ENCODE measurements around the gene TEX261.

Gene TEX261

GRCh38 chr2:70956141-70956540, 38.5 kb downstream of the TEX261 start:
- DNase-seq, result no peak

GRCh38 chr2:70954886-70955285, 39.8 kb downstream of the TEX261 start:
- no peak for DNase-seq

- DNase-seq, result no peak
These were observed 45.6 kb downstream of the TEX261 start for GRCh38 chr2:70949086-70949485.

GRCh38 chr2:70948337-70949003, 46.2 kb downstream of the TEX261 start:
- DNase-seq, result peak; percentile 76

GRCh38 chr2:70947556-70948184, 47.0 kb downstream of the TEX261 start:
- no peak for DNase-seq

GRCh38 chr2:70946832-70947442, 47.7 kb downstream of the TEX261 start:
- peak; percentile 47 for DNase-seq

GRCh38 chr2:70944111-70944690, 50.5 kb downstream of the TEX261 start:
- no peak for DNase-seq

GRCh38 chr2:70943205-70943871, 51.3 kb downstream of the TEX261 start:
- no peak for DNase-seq

- no peak for DNase-seq
These were observed 52.1 kb downstream of the TEX261 start for GRCh38 chr2:70942396-70943204.

- DNase-seq, result no peak
These were observed 53.0 kb downstream of the TEX261 start for GRCh38 chr2:70941701-70942100.

- DNase-seq, result no peak
These were observed 53.5 kb downstream of the TEX261 start for GRCh38 chr2:70941186-70941585.

- DNase-seq, result no peak
These were observed 54.7 kb downstream of the TEX261 start for GRCh38 chr2:70939839-70940580.

GRCh38 chr2:70939001-70939838, 55.5 kb downstream of the TEX261 start:
- no peak for DNase-seq

GRCh38 chr2:70938586-70938950, 56.1 kb downstream of the TEX261 start:
- no peak for DNase-seq

- no peak for DNase-seq
These were observed 56.6 kb downstream of the TEX261 start for GRCh38 chr2:70937866-70938585.

- DNase-seq, result no peak
These were observed 57.5 kb downstream of the TEX261 start for GRCh38 chr2:70936979-70937811.

GRCh38 chr2:70936165-70936978, 58.3 kb downstream of the TEX261 start:
- no peak for DNase-seq
